AG04449 (cell line): ENCODE measurements around the gene OR10G4.
"Not testable (repeated sequence)": the region's sequence is repeated elsewhere in the genome, so short reads cannot be mapped to it uniquely, and the experiment has no call there.

ENCODE experiments used
- CTCF ChIA-PET: fragments of 350-600 bp; formaldehyde crosslinking; extraction: SDS; loops from one replicate; lab custom pipeline; 2021; ENCODE audit warnings: antibody characterized with exemption; lab: Yijun Ruan, JAX
- POLR2A ChIA-PET: fragments of 400-600, 350-600 bp; formaldehyde crosslinking; extraction: SDS; loops from one replicate; lab custom pipeline; 2020; ENCODE audit warnings: antibody characterized with exemption, inconsistent platforms; lab: Yijun Ruan, JAX
- DNase-seq: peaks from one replicate; pipeline ENCODE4 v3.0.0-alpha.2; 2010; ENCODE audit warnings: low read depth, low spot score
- H3K4me3 ChIP-seq: 2 replicates; pipeline ENCODE4 v1.5.1; 2011; ENCODE audit warnings: low read depth, mild to moderate bottlenecking, control low read depth, low read length
- TF ChIP-seq, protein P1 (sequence below): IDR thresholded peaks from one replicate; pipeline ENCODE4 v1.5.1; 2011; ENCODE audit warnings: mild to moderate bottlenecking, moderate library complexity, low read length, control low read depth, inconsistent platforms; ENCODE audit not compliant: insufficient read depth; ENCODE audit errors: missing control alignments

Gene OR10G4

DNA sequence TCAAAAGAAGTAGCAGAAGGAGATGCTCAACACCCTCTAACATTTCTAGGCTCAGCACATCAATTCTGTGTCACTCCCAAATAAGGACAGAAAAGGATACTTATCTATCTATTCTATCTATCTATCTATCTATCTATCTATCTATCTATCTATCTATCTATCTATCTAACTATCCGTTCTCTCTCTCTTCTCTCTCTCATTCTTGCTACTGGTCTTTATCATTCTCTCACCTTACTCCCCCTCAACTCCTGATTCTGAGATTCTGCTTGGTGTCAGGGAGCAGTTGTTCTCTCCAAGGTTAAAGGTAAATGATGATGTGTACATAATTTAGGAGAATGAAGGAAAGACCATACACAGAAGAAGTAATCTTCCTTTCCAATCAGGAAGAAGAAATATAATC is 17.7 kb upstream of the OR10G4 start, which contains the start of gene OR10G6:
TSS of gene OR10G6 (minus strand) at position 43 of the 400 bp plus-strand sequence. CDS start at position 43, 0 bp downstream.
- POLR2A ChIA-PET, result no interaction called here
- H3K4me3 ChIP-seq, result no peak within 1 kb of the TSS
- DNase-seq, result no peak
- CTCF ChIA-PET, result no interaction called here
- TF ChIP-seq, protein P1, sequence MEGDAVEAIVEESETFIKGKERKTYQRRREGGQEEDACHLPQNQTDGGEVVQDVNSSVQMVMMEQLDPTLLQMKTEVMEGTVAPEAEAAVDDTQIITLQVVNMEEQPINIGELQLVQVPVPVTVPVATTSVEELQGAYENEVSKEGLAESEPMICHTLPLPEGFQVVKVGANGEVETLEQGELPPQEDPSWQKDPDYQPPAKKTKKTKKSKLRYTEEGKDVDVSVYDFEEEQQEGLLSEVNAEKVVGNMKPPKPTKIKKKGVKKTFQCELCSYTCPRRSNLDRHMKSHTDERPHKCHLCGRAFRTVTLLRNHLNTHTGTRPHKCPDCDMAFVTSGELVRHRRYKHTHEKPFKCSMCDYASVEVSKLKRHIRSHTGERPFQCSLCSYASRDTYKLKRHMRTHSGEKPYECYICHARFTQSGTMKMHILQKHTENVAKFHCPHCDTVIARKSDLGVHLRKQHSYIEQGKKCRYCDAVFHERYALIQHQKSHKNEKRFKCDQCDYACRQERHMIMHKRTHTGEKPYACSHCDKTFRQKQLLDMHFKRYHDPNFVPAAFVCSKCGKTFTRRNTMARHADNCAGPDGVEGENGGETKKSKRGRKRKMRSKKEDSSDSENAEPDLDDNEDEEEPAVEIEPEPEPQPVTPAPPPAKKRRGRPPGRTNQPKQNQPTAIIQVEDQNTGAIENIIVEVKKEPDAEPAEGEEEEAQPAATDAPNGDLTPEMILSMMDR, result no peak

DNA sequence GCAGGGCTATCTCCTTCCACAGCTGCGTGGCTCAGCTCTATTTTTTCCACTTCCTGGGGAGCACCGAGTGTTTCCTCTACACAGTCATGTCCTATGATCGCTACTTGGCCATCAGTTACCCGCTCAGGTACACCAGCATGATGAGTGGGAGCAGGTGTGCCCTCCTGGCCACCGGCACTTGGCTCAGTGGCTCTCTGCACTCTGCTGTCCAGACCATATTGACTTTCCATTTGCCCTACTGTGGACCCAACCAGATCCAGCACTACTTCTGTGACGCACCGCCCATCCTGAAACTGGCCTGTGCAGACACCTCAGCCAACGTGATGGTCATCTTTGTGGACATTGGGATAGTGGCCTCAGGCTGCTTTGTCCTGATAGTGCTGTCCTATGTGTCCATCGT is 3.0 kb downstream of the OR10G4 start:
- CTCF ChIA-PET, H3K4me3 ChIP-seq, POLR2A ChIA-PET, DNase-seq: not testable (repeated sequence)

DNA sequence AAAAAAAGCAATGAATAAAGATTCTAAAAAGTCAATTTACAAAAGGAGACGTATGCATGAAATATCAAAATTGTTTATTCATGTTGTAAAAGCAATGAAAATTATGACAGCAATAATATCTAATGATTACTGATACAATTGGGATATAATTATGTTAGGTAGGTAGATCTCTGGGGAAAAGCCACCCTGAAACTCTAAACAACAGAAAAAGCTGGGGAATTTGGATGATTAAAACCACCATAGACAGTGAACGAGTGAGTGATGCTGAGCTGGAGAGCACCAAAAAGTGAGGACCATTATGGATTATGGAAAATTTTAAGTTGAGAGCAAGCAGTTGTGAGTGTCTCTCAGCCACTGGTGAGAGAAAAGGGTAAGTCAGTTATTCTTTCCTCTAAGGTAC is 13.7 kb downstream of the OR10G4 start, which contains the start of gene OR10G8:
TSS of gene OR10G8 (plus strand) at position 301 of the 400 bp plus-strand sequence. CDS start 2,825 bp downstream, outside the sequence.
- POLR2A ChIA-PET, result no interaction called here
- H3K4me3 ChIP-seq, result no peak within 1 kb of the TSS
- TF ChIP-seq, protein P1, result no peak
- CTCF ChIA-PET, result no interaction called here
- no peak for DNase-seq

DNA sequence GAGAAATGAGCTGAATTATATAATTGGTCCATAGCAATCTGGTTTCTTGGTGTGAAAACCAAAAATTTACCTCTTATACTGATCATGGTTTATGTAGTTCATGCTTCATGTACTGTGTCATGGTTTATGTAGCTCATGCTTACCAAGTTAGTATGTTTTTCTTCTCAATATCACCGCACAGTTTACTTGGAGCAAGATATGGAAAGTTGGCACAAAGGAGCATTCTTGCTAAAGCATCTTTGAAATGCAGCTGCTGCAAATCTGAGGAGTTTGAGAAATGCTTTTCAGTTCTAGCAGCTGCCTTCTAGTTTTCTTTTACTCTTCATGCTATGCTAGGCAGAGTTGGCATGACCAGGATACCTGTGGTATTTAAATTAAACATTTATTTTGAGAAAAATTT is 23.9 kb downstream of the OR10G4 start:
- ChIA-PET CTCF (no interaction called here), POLR2A (no interaction called here)
- no peak for DNase-seq
- TF ChIP-seq, protein P1, result no peak
- no peak overlapping the region for H3K4me3 ChIP-seq

DNA sequence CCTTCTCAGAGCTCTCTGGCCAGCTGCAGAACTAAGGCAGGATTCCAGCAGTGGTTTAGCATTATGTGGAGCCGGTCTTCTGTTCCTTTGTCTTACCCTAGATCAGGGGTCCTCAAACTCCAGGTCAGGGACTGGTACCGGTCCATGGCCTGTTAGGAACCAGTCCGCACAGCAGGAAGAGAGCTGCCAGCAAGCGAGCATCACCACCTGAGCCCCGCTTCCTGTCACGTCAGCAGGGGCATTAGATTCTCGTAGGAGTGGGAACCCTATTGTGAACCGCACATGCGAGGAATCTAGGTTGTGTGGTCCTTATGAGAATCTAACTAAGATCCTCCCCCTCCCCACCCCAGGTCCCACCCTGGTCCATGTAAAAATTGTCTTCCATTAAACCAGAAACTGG is 26.8 kb downstream of the OR10G4 start:
- CTCF ChIA-PET, result interaction anchor here (1.0 kb wide), 1 partner anchor 30 kb away, joined by 3 read pairs; no protein-coding TSS in a partner anchor

DNA sequence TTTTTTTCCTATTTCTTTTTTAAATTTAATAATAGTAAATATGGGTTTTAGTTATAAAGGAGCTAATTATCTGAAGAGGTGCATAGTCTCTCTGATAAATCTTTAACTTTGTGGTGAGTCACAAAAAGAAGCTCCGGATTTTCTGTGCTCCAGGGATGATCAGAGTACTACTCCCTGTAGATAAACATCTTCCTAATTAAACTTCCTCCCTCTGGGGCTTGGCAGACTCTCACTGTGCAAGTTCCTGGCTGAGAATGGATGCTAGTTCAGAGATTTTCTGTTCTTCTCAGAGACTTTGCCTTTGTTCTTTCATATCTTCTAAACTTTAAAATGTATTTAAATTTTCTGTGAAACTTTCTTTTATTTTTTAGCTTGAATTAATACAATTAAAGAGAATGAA is 28.5 kb downstream of the OR10G4 start, which contains the start of gene OR10G7:
TSS of gene OR10G7 (minus strand) at position 72 of the 400 bp plus-strand sequence. CDS start 2,324 bp downstream, outside the sequence.
- TF ChIP-seq, protein P1, result no peak
- POLR2A ChIA-PET, result interaction anchor here (0.6 kb wide), 1 partner anchor 1476 kb away, joined by 4 read pairs; no protein-coding TSS in a partner anchor
- DNase-seq, result no peak
- CTCF ChIA-PET, result interaction anchor here (1.0 kb wide), 1 partner anchor 28 kb away, joined by 3 read pairs; no protein-coding TSS in a partner anchor
- no peak within 1 kb of the TSS for H3K4me3 ChIP-seq

More for the DNA sequence above, 26.8 kb downstream of the OR10G4 start:
- H3K4me3 ChIP-seq, result no peak overlapping the region
- DNase-seq, result no peak
- POLR2A ChIA-PET, result no interaction called here
- TF ChIP-seq, protein P1, result no peak

DNA sequence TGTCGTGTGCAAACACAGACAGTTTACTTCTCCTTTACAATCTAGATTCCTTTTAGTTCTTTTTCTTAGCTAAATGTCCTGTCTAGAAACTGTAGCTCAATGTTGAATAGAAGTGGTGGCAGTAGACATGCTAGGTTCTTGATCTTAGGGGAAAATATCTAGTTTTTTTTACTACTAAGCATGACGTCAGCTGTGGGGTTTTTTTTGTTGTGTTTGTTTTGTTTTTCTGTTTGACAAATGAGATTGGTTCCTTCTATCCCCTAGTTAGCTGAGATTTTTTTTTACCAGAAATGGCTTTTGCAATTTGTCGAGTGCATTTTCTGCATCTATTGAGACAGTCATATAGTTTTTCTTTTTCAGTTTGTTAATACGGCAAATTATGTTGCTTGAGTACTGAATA is 30.6 kb downstream of the OR10G4 start:
- ChIA-PET POLR2A (interaction anchor here (0.6 kb wide), 1 partner anchor 15 kb away, joined by 3 read pairs; no protein-coding TSS in a partner anchor), CTCF (no interaction called here)
- no peak for DNase-seq
- TF ChIP-seq, protein P1, result no peak
- no peak overlapping the region for H3K4me3 ChIP-seq
